Measurements from ENCODE around the gene SAMM50.

DNA sequence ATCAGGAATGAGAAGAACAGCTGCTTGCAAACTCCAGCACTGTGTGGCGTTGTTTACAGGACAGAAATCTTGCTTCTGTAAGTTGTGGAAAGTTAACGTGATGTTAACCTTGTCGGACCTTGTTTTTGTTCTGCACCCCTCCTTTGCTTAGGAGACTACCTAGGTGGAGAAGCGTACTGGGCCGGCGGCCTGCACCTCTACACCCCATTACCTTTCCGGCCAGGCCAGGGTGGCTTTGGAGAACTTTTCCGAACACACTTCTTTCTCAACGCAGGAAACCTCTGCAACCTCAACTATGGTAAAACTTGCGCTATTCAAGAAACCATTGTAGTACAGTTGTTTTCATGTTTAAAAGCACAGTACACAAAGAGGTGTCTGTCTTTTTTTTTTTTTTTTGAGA lies 33.7 kb downstream of the SAMM50 start:
- TF ChIP-seq SNAI2 (CRISPR knock-in tag; IDR thresholded peaks at IDR 0.05) (no peak), TCF4 (CRISPR knock-in tag; IDR thresholded peaks at IDR 0.05; ENCODE audit: borderline replicate concordance) (no peak), RARB (CRISPR knock-in tag; IDR thresholded peaks at IDR 0.05) (no peak), ZNF8 (CRISPR knock-in tag; IDR thresholded peaks at IDR 0.05) (no peak), ZFP3 (CRISPR knock-in tag; IDR thresholded peaks at IDR 0.05) (no peak), PATZ1 (CRISPR knock-in tag; IDR thresholded peaks at IDR 0.05; ENCODE audit: borderline replicate concordance) (no peak), ZNF565 (CRISPR knock-in tag; conservative IDR thresholded peaks at IDR 0.05; ENCODE audit: low read depth) (no peak), CSDC2 (CRISPR knock-in tag; IDR thresholded peaks at IDR 0.05) (no peak)
- TF ChIP-seq, protein P1, sequence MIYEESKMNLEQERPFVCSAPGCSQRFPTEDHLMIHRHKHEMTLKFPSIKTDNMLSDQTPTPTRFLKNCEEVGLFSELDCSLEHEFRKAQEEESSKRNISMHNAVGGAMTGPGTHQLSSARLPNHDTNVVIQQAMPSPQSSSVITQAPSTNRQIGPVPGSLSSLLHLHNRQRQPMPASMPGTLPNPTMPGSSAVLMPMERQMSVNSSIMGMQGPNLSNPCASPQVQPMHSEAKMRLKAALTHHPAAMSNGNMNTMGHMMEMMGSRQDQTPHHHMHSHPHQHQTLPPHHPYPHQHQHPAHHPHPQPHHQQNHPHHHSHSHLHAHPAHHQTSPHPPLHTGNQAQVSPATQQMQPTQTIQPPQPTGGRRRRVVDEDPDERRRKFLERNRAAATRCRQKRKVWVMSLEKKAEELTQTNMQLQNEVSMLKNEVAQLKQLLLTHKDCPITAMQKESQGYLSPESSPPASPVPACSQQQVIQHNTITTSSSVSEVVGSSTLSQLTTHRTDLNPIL (CRISPR knock-in tag; IDR thresholded peaks at IDR 0.05; ENCODE audit: low read depth) = no peak

Measured in SK-N-SH treated with all-trans-retinoic acid at 6 μM for 48 hours (cell line).